Endothelial cell of umbilical vein (primary cell): ENCODE results near the gene GALNT8. TPM values are rescaled to one million over a fixed set of nuclear protein-coding genes. Genes with fewer than 3 reads are reported as not detected.

Experiments
- BruUV-seq: library from RNA; stranded (reverse); fragments of 400-500 nt; replicated peaks from 2 replicates; lab custom pipeline; 2021; lab: Mats Ljungman, UMichigan
- CTCF ChIA-PET: fragments of 300-600, 350-600 bp; sonication (Branson Sonifier 250); formaldehyde crosslinking; loops from one replicate; lab custom pipeline; 2021; ENCODE audit warnings: antibody characterized with exemption, inconsistent platforms; lab: Charles Lee
- POLR2A ChIA-PET: fragments of 300-600, 350-600 bp; sonication (Branson Sonifier 250); formaldehyde crosslinking; loops from one replicate; lab custom pipeline; 2021; ENCODE audit warnings: antibody characterized with exemption, inconsistent platforms; lab: Charles Lee
- DNase-seq: peaks from one replicate; pipeline ENCODE4 v3.0.0-alpha.2; 2011; ENCODE audit warnings: low read depth, low spot score
- FAIRE-seq: peaks from 2 replicates; lab custom pipeline; 2011; peaks lifted over from hg19 to GRCh38; lab: Jason Lieb, UNC
- H2AFZ ChIP-seq: 2 replicates; pipeline ENCODE4 v1.6.0; 2012; ENCODE audit warnings: low read depth, low read length, control low read depth, inconsistent platforms
- H3K27ac ChIP-seq: 2 replicates; pipeline ENCODE4 v1.5.1; 2011; ENCODE audit warnings: low read depth, mild to moderate bottlenecking, control low read depth, low read length, moderate library complexity; ENCODE audit not compliant: insufficient read depth
- H3K27me3 ChIP-seq, 2 experiments: 2 replicates each; pipeline versions ENCODE4 v1.6.0 to v1.6.1; 2011; ENCODE audit warnings: low read length in 2 of 2, mixed read lengths in 1 of 2; ENCODE audit not compliant: control insufficient read depth in 2 of 2, insufficient read depth in 2 of 2
- H3K36me3 ChIP-seq, 2 experiments: 2 replicates in 1 of 2; 3 replicates in 1 of 2; pipeline ENCODE4 v1.5.1; 2011; ENCODE audit warnings: low read length in 2 of 2, mild to moderate bottlenecking in 1 of 2, moderate library complexity in 1 of 2; ENCODE audit not compliant: control insufficient read depth in 2 of 2, insufficient read depth in 2 of 2; ENCODE audit errors: extremely low read depth in 1 of 2
- H3K4me1 ChIP-seq: 3 replicates; pipeline ENCODE4 v1.5.1; 2011; ENCODE audit warnings: mild to moderate bottlenecking, low read length; ENCODE audit not compliant: control insufficient read depth, insufficient read depth; ENCODE audit errors: extremely low read depth
- H3K4me2 ChIP-seq: 2 replicates; pipeline ENCODE4 v1.6.1; 2011; ENCODE audit warnings: low read length, control low read depth, mixed read lengths; ENCODE audit not compliant: insufficient read depth
- H3K4me3 ChIP-seq, 3 experiments: fragments of 200-600 bp in 1 of 3; sonication (generic), shearing (Covaris generic) in 1 of 3; replicated peaks in 1 of 3; 2 replicates each; pipeline ENCODE4 v1.5.1; 2011 to 2016; ENCODE audit warnings: control low read depth in 3 of 3, low read length in 3 of 3, mild to moderate bottlenecking in 2 of 3, inconsistent platforms in 1 of 3, low read depth in 1 of 3, moderate library complexity in 1 of 3; ENCODE audit not compliant: insufficient read depth in 1 of 3
- H3K79me2 ChIP-seq: 2 replicates; pipeline ENCODE4 v1.6.0; 2012; ENCODE audit warnings: low read length, inconsistent platforms; ENCODE audit not compliant: control insufficient read depth, insufficient read depth
- H3K9ac ChIP-seq: replicated peaks from 2 replicates; pipeline ENCODE3; 2011; ENCODE audit warnings: low read length, control low read depth; ENCODE audit not compliant: insufficient read depth; ENCODE audit errors: extremely low read depth
- H3K9me1 ChIP-seq: replicated peaks from 3 replicates; pipeline ENCODE4 v1.6.0; 2011; ENCODE audit warnings: mild to moderate bottlenecking, low read length; ENCODE audit not compliant: control insufficient read depth, insufficient read depth; ENCODE audit errors: extremely low read depth
- H3K9me3 ChIP-seq: replicated peaks from 2 replicates; pipeline ENCODE4 v1.5.1; 2012; ENCODE audit warnings: low read length, inconsistent platforms; ENCODE audit not compliant: control insufficient read depth, insufficient read depth
- H4K20me1 ChIP-seq: replicated peaks from 2 replicates; pipeline ENCODE3; 2011; ENCODE audit warnings: mild to moderate bottlenecking, low read length; ENCODE audit not compliant: control insufficient read depth, insufficient read depth; ENCODE audit errors: extremely low read depth
- CTCF ChIP-seq, 2 donors: IDR thresholded peaks; 1 replicate in 1 of 2; 2 replicates in 1 of 2; pipeline ENCODE4 v1.5.1; 2011; ENCODE audit warnings: low read length in 2 of 2, mild to moderate bottlenecking in 2 of 2, moderate library complexity in 2 of 2, control low read depth in 1 of 2, inconsistent platforms in 1 of 2, low read depth in 1 of 2; ENCODE audit not compliant: insufficient read depth in 1 of 2; ENCODE audit errors: extremely low read depth in 1 of 2
- EZH2 ChIP-seq: IDR thresholded peaks from 2 replicates; pipeline ENCODE4 v1.6.1; 2012; ENCODE audit warnings: borderline replicate concordance, low read depth, mild to moderate bottlenecking, moderate library complexity, low read length, inconsistent platforms; ENCODE audit not compliant: severe bottlenecking
- FOS ChIP-seq: IDR thresholded peaks from 2 replicates; pipeline ENCODE4 v1.6.1; 2011; ENCODE audit warnings: mild to moderate bottlenecking, low read length, moderate library complexity, borderline replicate concordance; ENCODE audit not compliant: insufficient read depth
- JUN ChIP-seq: IDR thresholded peaks from 2 replicates; pipeline ENCODE4 v1.6.1; 2011; ENCODE audit warnings: borderline replicate concordance, low read depth; ENCODE audit not compliant: insufficient read length, insufficient read depth
- POLR2A ChIP-seq: IDR thresholded peaks from 2 replicates; pipeline ENCODE4 v1.6.1; 2012; ENCODE audit warnings: low read depth, mild to moderate bottlenecking, control low read depth, low read length
- POLR2AphosphoS5 ChIP-seq: IDR thresholded peaks from 2 replicates; pipeline ENCODE4 v1.6.1; 2012; ENCODE audit warnings: low read depth, mild to moderate bottlenecking, control low read depth, low read length, moderate library complexity; ENCODE audit not compliant: insufficient read depth
- dilution Hi-C: fragments of 300-500 bp; cut with MboI; formaldehyde crosslinking; loops from one replicate; pipeline ENCODE4 v1.15.0; 2019; ENCODE audit warnings: low sequenced_read_pairs; ENCODE audit not compliant: extremely low pct_ligation_motif_present
- intact Hi-C: fragments of 100-400 bp; cut with micrococcal nuclease; formaldehyde crosslinking; loops from one replicate; pipeline ENCODE4 v1.10.0; 2022
- polyA plus RNA-seq, 4 experiments: library from polyadenylated mRNA; depleted of rRNA in 3 of 4; stranded (reverse) in 3 of 4; unstranded in 1 of 4; fragments of >200 nt; gene quantifications; 2 replicates each; pipeline versions ENCODE4 v1.2.1 to v1.2.3, GENCODE V29; 2011 to 2012; ENCODE audit warnings: missing spikeins in 1 of 4
- total RNA-seq: library from RNA; stranded (reverse); gene quantifications from 2 replicates; pipeline ENCODE4 v1.2.3, GENCODE V29; 2021

The GALNT8 gene
- total and polyA plus RNA-seq, 2 donors (not counting 3 experiments of a cell fraction or from before 2014, with no cell fraction given) = 0.03 to 0.09 TPM

GRCh38 chr12:4769073-4769472 lies 48.9 kb downstream of the GALNT8 start:
- no peaks in the 10 kb centered on the region for H3K4me1 ChIP-seq
- H3K79me2 ChIP-seq = no peaks in the 10 kb centered on the region
- POLR2A ChIA-PET = no interaction called here
- no peak for DNase-seq
- CTCF ChIA-PET = no interaction called here
- no peak overlapping the region for H3K4me3 ChIP-seq
- FAIRE-seq = no peak
- H3K27ac ChIP-seq = no peak overlapping the region
- no peak overlapping the region for H2AFZ ChIP-seq
- no peak for TF ChIP-seq FOS
- no peak for TF ChIP-seq EZH2
- no peak for TF ChIP-seq CTCF (IDR thresholded peaks at IDR 0.05; ENCODE audit: extremely low read depth in 1 of 2, insufficient read depth in 1 of 2, low read depth in 1 of 2, low read length in 2 of 2)
- TF ChIP-seq POLR2A = no peak
- no peak for TF ChIP-seq JUN
- no peak for TF ChIP-seq POLR2AphosphoS5
- BruUV-seq = no TSS peak
- dilution Hi-C loops = no loop called here
- peaks cover 0 to 4% of the 10 kb centered on the region in 2 experiments for H3K27me3 ChIP-seq
- no peaks in the 10 kb centered on the region for H3K36me3 ChIP-seq
- H3K9ac ChIP-seq = no peak overlapping the region
- H3K9me3 ChIP-seq = no peaks in the 10 kb centered on the region
- intact Hi-C loops = no loop called here
- no peak overlapping the region for H3K4me2 ChIP-seq
- H3K9me1 ChIP-seq = no peaks in the 10 kb centered on the region
- no peaks in the 10 kb centered on the region for H4K20me1 ChIP-seq
